Muscle of arm (tissue), 12 donors: ENCODE results near the gene TIMM29. TPM values are rescaled to one million over a fixed set of nuclear protein-coding genes. Genes with fewer than 3 reads are reported as not detected.

Source experiments
- DNase-seq: peaks from one replicate; pipeline ENCODE4 v3.0.0-alpha.2; 2013
- polyA plus RNA-seq, 12 donors: library from polyadenylated mRNA; unstranded; fragments of 120-200 nt; gene quantifications; one replicate each; pipeline ENCODE4 v1.2.1, GENCODE V29; 2013; ENCODE audit not compliant: insufficient read length in 12 of 12

TIMM29 gene
- polyA plus RNA-seq, 12 donors, result 10.2 to 20.0 (median 17.8) TPM; not detected in 2

GRCh38 chr19:10977742-10978092 lies 49.1 kb downstream of the TIMM29 start:
- no peak for DNase-seq

Other genes with a start within 250 kb of the TIMM29 start
- gene QTRT1, start 227.4 kb upstream of the TIMM29 start, polyA plus RNA-seq, result 10 to 100 TPM in 11 of 12 donors, not detected in 1; 21.5 to 45.6 (median 28.5) TPM
- gene DNM2, start 210.7 kb upstream of the TIMM29 start, polyA plus RNA-seq, result 100 to 1,000 TPM in 1 of 12 donors, 10 to 100 TPM in 10, not detected in 1; 52.4 to 101 (median 74.4) TPM
- gene TMED1, start 92.6 kb upstream of the TIMM29 start, polyA plus RNA-seq, result 10 to 100 TPM in 11 of 12 donors, not detected in 1; 23.9 to 39.4 (median 29.5) TPM
- 1 to 10 TPM in 9 of 12 donors, under 1 TPM in 1, not detected in 2; 0.92 to 7.1 (median 2.9) TPM for gene C19orf38, start 80.4 kb upstream of the TIMM29 start, polyA plus RNA-seq
- 10 to 100 TPM in 11 of 12 donors, not detected in 1; 47.1 to 84.2 (median 54.9) TPM for gene CARM1, start 57.3 kb upstream of the TIMM29 start, polyA plus RNA-seq
- 10 to 100 TPM in 11 of 12 donors, not detected in 1; 18.0 to 56.6 (median 23.4) TPM for gene YIPF2, start 172 bp upstream of the TIMM29 start, polyA plus RNA-seq
- gene SMARCA4, start 32.2 kb downstream of the TIMM29 start, polyA plus RNA-seq, result 100 to 1,000 TPM in 3 of 12 donors, 10 to 100 TPM in 9; 69.3 to 181 (median 86.1) TPM
- gene LDLR, start 160.7 kb downstream of the TIMM29 start, polyA plus RNA-seq, result 10 to 100 TPM in 11 of 12 donors, not detected in 1; 14.3 to 33.0 (median 22.2) TPM
- 10 to 100 TPM in 5 of 12 donors, 1 to 10 TPM in 5, not detected in 2; 6.9 to 19.1 (median 10.4) TPM for gene SPC24, start 227.0 kb downstream of the TIMM29 start, polyA plus RNA-seq